Effector CD8-positive, alpha-beta T cell (primary cell): ENCODE results near the gene DNAAF1.

ENCODE experiments used
- DNase-seq: peaks from one replicate; lab custom pipeline; 2025; lab: John Stamatoyannopoulos, UW

Gene DNAAF1

DNA sequence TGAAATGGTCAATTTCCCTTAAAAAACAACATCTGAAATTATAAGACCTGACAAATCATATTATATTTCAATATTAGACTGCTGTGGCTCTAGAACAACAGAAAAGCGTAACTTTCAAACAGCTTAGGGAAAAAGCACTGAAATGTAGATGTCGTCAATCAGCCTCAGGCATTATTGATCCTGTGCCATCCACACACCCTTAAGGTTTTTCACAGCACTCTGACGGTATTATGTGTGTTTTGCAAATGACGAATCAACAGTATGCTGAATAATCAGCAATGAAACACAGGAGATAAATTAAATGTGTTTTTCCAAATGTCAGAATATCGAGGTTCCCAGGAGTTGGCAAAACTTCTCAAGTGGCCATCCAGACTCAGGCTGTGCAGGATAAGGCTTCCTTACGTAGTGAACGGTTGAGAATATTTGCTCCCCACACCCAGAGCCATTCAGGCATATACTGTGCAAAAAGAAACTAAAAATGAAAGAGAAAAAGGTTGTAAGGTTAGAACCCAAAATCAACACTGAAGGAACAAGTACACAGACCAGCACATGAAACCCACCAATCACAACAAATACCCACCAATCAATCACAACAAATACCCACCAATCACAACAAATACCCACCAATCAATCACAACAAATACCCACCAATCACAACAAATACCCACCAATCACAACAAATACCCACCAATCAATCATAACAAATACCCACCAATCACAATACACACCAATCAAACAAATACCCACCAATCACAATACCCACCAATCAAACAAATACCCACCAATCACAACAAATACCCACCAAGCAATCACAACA lies 20.6 kb upstream of the DNAAF1 start:
- no peak for DNase-seq

DNA sequence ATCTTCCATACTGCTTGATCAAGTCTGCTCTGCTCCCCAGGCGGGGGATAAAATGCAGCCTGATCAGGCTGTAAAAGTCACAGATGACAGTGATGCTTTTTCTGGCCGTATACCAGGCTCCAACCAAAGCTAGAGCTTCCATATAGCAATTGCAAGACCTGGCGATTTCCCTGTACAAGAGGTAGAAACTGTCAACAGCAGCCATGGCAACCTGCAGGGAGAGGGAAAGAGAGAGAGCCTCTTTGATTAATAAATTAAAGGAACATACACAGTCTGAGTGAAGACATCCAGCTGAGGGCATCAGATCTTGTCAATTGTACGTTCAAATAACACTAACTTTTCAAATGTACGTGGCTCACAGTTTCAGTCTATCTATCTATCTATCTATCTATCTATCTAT lies 14.0 kb upstream of the DNAAF1 start:
- DNase-seq = no peak

DNA sequence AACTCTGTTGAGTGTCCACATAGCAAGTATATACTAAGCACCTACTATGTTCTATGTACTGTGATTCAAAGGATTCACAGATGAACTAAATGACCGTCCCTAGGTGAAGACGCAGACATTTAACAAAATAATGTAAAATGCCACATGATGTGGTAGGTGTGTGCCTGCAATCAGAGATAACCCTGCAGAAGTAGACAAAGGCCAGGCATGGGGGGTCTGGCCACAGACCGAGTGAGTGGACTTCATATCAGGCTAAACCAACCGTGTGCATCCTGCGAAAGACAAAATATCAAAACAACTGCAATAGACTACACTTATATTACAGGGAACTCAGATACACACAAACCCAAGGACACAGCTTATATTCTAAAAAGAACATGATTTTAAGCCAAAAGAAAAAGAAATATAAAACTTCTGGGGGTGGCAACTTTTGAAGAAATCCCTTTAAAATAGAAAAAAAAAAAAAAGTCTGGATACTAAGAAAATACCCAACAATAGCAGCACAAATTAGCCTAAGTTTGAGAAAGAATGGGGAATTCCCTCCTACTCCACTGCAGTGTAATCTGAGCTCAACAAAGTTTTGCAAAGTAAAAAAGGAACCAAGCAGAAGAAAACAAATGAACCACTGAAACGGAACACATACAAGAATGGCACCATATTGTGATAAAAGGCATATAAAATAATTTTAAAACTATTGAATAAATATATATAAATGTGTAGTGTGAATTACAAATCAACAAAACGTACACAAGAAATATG lies 12.4 kb upstream of the DNAAF1 start:
- no peak for DNase-seq

DNA sequence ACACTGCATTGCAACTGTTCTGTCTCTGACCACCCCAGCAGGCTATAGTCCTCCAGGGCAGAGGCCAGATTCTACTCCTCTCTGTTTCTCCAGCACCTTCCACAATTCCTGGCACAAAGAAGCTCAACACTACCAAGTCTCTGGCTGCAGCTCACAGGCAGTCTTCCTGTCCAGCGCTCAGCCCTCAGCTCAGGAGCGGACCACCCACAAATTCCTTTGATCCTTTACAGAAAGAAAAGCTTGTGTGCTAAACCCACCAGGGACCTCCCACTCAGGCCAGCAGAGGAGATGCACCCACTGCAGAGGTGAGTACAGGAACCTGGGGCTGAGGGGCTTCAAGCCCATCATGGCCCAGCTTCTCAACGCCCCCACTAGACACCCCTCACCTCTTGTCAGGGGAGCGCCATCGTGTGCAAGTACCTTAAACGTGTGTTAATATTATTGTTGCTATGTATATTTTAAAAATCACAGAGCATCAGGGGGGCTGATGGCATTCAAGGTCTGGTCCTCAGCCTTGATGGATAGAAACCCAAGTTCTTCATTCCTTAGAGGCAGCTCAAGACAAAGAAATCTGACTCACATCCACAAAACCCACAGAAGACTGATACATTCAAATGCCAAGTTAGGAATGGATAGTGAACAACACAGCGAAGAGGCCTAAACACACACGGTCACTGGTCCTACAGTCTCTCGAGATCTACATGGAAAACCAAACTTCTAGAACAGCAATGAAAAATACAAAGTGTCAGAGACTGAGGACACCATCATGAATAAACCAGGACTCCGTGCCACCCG lies 8.6 kb upstream of the DNAAF1 start:
- DNase-seq = no peak

DNA sequence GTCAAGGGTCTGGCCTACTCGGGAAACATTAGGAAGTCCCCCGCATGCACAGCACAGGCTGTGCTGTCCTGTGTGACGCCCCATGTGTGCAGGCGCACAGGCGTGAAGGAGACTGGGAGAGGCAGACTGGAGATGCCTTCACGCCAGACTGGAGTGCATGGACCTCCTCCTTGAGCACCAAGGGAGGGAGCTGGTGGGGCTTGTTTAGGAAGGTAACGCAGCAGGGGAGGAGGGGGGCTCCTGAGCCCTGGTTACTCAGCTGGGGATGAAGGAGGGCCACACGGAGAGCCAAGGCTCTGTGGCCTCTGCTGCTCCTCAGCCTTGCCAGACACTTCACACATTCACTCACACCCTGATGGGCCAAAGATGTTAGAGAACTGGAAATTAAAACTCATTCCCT lies 7.8 kb upstream of the DNAAF1 start:
- no peak for DNase-seq

DNA sequence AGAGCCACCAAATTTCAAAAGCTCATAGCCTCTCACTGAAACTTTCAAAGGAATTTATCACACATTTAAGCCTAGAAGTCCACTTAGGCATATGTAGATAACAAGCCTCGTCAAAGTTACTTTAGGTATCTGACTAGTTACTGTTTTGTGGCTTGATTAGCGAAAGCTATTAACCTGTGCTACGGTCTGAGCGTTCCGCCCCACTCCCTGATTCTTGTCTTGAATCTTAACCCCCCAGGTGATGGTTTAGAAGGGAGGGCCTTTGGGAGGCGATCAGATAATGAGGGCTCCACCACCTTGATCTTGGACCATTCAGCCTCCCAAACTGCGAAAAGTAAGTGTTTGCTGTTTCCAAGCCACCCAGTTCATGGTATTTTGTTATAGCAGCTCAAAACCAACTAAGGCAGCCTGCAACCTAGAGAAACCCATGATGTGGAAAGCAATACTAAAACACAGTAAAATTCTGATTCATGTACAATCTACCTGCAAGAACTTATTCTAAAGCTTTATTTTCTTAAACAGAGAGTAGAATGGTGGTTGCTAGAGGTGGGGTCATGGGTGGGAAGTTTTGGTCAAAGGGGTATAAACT lies 7.2 kb upstream of the DNAAF1 start:
- no peak for DNase-seq

DNA sequence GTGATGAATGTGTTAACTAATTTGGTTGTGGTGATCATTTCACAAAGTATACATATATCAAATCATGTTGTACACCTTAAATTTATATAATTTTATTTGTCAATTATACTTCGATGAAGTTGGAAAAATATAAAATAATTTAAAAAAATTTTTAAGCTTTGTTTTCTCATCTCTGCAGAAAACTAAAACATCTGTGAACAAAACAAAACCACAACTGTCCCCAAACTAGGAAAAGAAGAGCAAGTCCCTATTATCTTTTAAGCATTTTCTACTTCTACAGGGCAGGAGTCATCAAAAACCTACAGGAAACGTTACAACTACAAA lies 6.6 kb upstream of the DNAAF1 start:
- no peak for DNase-seq

DNA sequence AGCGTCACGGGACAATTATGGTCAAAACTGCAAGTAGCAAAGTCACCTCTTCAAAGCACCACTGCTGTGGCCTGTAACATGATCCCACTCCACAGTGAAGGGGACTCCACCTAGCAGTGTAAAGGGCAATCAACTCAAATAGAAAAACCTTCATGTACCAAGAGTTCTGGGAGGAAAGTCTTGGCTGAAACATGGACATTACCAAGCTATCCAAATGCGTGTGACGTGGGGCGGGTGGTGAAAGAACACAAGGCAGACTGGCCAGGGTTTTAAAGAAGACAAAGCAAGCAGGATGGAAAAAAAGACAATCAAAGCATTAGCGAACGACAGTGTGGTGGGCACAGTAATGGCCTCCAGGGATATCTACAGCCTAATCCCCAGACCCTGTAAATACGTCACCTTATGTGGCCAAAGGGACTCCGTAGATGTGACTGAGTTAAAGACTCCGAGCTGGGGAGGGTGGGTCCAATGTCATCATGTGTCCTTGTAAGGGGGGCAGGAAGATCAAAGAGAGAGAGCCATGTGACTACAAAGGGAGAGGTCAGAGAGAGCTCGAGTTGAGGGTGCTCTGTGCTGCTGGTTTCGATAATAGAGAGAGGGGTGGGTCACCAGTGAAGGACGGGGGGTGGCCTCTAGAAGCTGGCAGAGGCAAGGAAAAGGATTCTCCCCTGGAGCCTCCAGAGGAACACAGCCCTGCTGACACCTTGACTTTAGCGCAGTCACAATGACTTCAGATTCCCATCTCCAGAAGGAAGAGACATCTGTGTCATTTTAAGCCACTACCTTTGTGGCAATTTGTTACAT lies 6.1 kb upstream of the DNAAF1 start:
- DNase-seq = no peak

DNA sequence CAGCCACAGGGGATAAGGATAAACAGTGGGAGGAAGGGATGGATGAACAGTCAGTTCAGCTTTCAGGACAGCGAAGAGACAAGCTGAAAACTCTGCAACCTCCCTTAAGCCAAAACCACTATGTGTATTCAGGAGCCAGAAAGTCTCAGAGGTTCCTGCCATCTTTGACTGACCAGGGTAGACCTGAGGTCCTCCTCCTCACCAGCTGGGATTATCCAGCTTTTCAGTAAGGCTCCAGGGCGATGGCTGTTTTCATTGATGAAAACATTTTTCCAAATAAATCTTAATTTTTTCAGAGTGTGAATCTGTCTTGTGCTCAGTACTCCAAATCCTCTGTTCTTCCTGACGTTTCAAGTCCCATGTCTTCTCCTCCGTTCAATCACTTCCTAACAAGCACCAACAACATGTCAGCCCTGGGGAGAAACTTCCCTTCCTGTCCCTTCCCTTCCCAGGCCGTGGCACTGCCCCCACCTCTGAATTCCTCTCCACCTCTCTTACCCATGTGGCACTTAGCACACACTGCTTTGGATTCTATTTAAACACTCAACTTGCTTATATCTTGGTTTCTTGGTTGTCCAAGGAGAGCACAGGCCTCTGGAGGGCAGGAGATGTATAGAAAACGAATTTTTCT lies 5.4 kb upstream of the DNAAF1 start:
- no peak for DNase-seq

DNA sequence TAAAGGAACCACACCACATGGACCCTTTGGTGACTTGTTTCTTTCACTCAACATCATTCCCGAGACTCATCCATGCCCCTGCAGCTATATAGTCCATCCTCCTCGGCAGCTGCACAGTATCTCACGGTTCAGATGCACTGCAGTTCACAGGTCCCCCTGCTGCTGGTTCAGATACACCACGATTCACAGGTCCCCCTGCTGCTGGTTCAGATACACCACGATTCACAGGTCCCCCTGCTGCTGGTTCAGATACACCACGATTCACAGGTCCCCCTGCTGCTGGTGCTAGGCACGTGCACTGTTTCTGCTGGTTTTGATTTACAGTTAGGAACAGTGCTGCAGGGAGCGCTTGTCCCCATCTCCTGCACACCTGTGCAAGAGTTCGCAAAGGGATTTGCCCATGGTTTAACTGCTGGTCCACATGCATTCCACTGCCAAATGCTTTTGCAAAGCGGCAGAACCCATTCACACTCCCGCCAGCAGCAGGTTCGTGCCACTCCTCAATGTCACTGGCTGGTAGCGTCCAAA lies 3.9 kb upstream of the DNAAF1 start:
- no peak for DNase-seq

DNA sequence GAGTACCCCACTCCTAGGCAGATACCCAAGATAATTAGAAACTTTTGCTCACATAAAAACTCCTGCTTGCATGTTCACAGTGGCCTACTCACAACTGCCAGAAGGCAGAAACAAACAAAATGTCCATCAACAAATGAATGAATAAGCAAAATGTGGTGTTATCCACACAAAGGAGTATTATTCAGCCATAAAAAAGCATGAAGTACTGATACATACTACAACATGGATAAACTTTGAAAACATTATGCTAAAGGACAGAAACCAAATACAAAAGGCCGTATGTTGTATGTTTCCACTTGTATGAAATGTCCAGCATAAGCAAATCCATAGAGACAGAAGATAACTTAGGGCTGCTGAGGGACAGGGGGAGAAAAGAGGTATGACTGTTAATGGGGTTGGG lies 2.0 kb upstream of the DNAAF1 start:
- DNase-seq = no peak

DNA sequence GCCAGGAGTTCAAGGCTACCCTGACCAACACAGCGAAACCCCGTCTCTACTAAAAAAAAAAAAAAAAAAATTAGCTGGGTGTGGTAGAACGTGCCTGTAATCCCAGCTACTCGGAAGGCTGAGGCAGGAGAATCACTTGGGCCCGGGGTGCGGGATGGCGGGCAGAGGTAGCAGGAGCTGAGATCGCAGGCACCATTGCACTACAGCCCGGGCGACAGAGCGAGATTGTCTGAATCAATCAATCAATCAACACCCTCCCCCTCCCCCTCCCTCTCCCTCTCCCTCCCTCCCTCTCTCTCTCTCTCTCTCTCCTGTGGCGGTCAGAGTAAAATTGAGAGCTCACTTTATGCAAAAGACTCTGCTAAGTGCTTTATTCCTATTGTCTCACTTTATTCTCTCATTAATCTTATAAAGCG lies 1.3 kb upstream of the DNAAF1 start:
- DNase-seq = no peak

DNA sequence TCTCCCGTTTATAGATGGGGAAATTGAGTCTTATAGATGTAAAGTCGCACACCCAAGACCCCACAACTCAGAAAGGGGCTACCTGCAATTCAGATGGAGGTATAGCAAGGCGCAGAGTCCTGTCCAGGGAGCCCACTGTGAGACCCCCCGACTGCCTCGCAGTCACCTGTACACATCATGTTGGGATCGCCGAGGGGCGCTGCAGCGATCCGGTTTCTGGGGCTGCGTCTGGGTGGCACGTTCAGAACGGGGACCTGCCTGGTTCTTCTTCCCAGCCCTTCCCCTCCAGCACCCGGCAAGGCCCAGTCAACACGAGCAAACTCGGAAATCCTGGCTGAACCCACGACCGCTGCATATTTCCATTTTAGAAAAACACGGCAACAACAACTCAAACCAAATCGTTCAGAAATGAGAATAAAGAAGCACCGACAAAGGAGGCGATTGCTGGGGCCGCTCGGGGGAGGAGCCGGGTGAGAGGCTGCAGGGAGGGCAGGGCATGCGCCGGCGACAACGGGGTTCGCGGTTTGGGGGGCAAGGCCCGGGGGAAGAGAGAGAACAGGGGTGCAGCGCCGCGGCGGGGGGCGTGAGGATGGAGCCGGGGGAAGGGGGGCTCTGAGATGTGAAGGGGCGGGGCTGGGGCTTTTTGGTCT lies 774 bp upstream of the DNAAF1 start:
- peak; percentile 51 for DNase-seq

DNA sequence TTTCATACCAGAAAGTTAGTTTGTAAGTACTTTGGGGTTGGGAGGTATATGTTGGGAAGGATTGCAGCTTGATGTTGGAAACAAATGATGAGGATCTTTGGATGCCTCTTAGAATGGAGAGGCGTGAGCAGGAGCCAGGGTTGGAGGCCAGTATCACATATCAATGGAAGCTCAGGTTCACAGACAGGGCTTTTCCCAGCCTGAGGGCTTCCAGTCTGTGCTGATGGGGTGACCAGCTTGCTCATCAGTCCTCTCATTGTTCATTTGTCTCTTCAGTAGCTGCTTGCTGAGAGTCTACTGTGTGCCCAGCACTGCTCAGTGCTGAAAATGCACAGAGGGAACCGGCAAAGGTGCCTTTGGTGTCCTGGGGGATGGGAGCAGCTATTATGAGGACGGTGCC lies 5.8 kb downstream of the DNAAF1 start:
- DNase-seq = no peak

DNA sequence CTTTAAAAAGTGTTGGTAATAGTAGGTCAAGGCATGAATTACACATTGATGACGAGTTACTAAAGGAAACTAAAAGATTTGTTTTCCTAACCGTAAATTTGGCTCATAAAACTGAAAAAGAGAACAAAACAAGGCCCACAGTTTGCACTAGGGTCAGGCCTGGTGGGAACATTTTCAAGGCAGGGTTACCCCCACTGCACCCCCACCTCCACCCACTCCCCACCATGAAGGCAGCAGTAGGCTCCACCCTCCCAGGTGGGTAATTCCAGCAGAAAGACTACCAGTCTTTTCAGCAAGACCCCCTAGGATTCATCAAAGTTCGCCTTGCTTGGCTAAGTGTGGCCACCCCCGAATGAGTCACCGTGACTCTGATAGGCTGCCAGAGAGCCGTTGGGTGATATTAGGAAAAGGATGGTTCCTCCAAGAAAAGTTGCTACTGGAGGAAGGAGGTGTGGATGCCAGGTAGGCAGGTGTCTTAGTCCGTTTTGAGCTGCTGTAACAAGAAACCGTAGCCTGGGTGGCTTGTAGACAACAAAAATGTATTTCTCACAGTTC lies 8.6 kb downstream of the DNAAF1 start:
- no peak for DNase-seq

DNA sequence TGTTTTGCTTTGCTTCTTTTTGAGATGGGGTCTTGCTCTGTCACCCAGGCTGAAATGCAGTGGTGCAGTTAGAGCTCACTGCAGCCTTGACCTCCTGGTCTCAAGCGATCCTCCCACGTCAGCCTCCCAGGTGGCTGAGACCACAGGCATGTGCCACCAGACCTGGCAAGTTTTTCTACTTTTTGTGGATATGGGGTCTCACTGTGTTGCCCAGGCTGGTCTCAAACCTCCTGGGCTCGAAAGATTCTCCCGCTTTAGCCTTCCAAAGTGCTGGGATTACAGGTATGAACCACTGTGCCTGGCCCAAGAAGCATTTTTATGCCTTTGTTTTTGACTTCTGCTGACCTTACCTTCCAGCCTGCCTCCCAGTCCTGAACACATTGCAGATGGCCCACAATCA lies 10.1 kb downstream of the DNAAF1 start:
- no peak for DNase-seq

DNA sequence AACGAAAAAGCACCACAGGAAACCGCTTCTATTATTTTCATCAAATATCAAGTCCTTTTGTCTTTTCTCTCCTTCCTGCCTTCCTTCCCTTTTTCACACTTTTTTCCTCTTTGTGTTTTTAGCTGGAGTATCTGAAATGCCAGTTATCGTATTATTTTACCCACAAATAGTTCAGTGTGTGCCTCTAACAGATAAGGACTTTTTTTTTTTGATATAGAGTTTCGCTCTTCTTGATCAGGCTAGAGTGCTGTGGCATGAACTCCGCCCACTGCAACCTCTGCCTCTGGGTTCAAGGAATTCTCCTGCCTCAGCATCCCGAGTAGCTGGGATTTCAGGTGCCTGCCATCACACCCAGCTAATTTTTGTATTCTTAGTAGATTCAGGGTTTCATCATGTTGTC lies 10.7 kb downstream of the DNAAF1 start:
- DNase-seq = no peak

DNA sequence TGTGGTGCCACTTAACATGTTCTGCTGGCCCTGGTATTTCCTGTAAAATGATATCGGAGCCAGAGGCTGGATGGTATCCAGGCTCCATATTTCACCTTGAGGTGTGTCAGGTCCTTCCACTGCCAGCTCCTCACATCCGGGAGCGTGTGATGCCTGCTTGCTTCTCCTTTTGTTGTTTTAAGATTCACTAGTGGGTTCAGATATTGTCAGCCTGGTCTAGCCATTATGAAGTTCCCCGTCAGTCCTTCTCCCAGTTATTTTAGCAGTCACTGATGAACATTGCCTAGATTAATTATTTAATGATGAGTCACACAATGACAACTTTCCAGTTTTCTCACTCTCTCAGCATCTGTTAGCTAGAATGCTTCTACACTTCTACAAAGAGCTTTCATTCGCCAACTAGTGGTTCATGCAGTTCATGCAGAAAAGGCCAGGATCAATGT lies 11.3 kb downstream of the DNAAF1 start:
- no peak for DNase-seq

DNA sequence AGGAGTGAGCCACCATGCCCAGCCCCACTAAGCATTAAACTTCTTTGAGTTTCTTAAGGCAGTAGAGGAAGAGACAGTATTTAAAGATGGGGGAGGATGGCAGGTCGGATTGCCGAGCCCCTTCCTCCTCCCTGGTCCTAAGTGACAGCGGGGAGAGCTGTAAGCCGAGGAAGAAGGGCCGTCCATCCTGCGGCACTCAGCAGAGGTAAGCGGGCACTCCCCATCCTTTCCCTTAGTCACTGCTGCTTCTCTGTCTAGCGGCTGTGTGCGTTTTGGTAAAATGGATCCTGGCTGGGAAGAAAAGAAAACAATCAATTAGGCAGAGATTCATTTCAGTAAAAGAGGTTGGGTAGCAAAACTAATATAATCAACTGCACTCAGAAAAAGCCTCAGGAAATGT lies 13.9 kb downstream of the DNAAF1 start:
- no peak for DNase-seq

DNA sequence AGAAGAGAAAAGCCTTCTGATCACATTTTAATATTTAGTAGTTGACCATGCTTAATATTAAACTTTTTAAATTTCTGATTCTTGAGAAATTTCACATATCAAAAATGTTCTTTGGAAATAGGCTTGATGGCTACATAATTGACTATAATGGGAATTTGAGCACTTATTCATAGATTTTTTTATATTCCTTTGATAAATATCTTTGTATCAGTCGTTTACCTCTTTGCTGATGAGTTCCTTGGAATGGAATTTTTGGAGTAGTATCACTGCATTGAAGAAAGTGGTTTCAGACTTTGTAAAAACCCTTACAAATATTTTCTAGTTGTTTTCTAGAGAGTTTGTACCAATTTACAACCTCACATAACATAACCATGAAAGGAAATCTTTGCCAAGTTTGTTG lies 14.7 kb downstream of the DNAAF1 start:
- no peak for DNase-seq
